Activated CD8-positive, alpha-beta memory T cell treated with anti-CD3 and anti-CD28 coated beads for 24 hours (primary cell): ENCODE results near the gene DDX31.

Experiments
- DNase-seq: peaks from one replicate; pipeline ENCODE4 v3.0.0-alpha.2; 2020

The DDX31 gene

DNA sequence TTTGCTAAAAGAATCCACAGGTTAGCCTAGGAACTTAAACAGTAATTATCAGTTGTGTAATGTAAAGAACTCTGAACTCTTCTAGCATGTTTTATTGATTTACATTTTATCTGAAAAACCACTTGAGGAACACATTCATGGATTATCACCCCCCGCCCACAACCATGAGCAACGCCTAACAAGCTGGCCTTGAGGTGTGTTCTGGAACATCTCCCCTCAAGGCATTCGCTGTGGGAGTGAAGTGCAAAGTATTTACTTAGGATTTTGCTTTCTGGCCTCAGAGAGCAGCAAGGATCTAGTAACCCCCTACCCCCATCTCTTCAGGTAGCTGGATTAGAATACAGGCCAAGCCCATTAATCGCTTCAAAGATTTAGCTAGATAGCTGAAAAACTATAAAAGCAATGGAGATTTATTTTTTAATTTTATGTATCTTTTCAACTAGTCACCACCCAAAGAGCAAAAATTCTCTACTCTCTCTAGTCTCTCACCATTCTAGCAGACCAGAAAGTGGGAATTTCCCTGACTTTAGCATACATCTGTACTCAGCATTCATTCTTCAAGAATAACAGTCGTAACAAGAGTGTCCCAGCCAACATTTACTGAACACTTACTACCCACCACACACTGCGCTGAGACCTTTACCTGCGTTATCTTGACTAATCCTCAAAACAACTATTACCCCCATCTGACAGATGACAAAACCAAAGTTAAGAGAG lies 37.2 kb downstream of the DDX31 start:
- DNase-seq: no peak

DNA sequence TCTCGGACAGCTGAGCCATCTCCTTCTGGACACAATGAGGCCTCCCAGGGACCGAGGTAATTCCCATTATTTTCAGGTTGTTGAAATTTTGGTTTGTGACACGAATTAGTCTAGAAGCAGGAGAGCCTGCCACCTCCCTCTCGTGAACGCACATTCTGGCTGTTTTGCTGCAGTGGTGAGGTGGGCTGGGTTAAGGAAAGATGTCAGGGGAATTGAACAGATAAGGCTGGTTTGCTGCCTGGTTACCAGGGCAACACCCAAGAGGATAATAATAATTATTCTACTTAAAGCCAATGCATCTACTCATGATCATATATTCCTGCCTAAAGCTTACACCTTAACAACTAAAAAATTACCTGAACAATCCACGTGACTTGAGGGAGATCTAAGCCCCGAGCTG lies 38.1 kb downstream of the DDX31 start:
- DNase-seq: no peak

GRCh38 chr9:132631280-132631679 lies 38.5 kb downstream of the DDX31 start:
- no peak for DNase-seq

DNA sequence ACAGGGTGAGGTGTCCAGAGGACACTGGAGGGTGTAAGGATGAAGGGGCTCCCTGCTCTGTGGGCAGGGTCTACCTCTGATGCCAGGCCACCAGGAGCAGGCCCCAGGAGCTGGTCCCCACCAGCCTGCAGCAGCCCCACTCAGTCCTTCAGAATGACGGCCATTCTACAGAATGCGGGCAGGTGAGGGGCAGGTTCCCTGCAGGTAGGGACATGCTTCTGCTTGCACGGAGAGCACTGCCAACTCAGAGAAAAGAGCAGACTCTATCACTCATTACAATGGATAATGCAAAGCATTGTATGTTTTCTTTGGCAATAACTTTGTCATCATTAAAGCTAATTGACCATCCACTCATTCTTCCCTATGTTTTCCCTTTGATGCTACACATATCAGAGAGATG lies 39.0 kb downstream of the DDX31 start:
- DNase-seq: no peak

- DNase-seq: no peak
Measured at GRCh38 chr9:132630116-132630515, 39.7 kb downstream of the DDX31 start.

- no peak for DNase-seq
Measured at GRCh38 chr9:132628746-132629145, 41.0 kb downstream of the DDX31 start.

- DNase-seq: no peak
Measured at GRCh38 chr9:132627594-132627993, 42.2 kb downstream of the DDX31 start.

GRCh38 chr9:132627106-132627505 lies 42.7 kb downstream of the DDX31 start:
- DNase-seq: no peak

GRCh38 chr9:132626285-132626684 lies 43.5 kb downstream of the DDX31 start:
- DNase-seq: no peak

GRCh38 chr9:132622159-132622558 lies 47.6 kb downstream of the DDX31 start:
- no peak for DNase-seq

- DNase-seq: no peak
Measured at GRCh38 chr9:132616725-132617124, 53.1 kb downstream of the DDX31 start.

GRCh38 chr9:132615774-132616173 lies 54.0 kb downstream of the DDX31 start:
- no peak for DNase-seq

DNA sequence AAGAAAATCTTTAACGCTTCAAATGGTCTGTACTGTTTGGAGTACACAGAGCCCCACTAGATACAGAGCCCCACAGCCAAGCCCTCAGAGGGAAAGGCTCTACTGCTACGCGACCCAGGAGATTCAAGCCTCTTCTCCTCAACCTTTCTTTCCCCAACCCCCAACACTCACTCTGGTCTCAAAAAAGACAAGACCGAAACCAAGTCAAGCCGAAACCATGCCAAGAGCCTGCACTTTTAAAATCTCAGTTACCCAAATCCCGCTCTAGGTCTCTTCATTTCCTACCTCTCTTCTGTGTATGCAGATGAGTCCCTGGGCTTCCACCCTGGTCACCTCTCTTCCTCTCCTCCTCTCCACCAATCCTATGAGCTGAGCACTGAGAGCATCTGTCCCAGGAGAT lies 55.5 kb downstream of the DDX31 start:
- DNase-seq: no peak

DNA sequence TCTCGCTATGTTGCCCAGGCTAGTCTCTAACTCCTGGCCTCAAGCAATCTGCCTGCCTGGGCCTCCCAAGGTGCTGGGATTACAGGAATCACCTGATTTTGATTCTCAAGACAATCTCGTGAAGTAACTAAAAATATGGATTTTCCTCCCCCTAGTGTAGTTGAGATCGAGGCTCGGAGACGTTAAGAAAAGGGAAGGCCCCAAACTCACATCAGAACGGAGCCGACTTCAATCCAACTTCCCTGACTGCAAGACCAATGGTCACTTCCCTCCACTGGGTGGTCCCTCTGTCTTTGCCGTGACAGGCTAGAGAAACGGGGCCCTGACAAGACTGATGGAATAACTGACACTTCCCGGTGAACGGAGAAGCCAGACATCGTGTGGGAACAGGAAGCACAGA lies 59.1 kb downstream of the DDX31 start:
- DNase-seq: no peak

DNA sequence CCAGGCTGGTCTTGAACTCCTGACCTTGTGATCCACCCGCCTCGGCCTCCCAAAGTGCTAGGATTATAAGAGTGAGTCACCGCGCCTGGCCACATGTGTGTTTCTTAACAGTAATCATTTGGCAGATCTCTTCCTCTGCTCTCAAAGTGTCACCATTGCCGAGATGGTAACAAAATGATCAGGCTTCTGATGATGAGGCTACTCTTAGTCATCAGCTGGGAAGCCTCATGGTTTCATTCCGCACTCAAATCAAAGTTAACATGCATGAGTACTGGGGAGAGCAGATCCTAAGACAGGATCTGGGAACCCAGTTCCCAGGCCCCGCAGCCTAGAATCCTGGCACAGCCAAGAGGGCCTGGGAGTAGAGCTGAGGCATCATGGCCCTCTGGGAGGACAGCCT lies 60.0 kb downstream of the DDX31 start:
- no peak for DNase-seq

DNA sequence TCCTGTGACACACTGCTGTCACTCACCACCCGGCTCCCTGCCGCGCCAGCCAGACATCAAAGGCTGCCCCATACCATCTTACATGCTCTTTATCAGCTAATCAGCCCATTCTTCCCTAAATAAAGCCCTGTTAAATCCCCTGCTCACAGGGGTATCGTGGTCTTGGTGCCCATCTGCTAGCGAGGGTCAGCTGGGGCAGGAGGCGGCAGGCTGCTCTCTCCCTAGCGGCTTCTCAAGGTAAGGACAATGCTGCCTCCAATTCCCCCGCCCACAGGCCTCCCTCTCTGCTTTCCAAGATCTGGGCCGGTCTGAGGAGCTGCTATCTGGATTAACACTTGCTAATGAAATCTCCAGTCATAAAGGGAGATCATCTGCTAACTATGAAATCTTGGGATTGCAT lies 60.6 kb downstream of the DDX31 start:
- DNase-seq: no peak

- no peak for DNase-seq
Measured at GRCh38 chr9:132606066-132606465, 63.7 kb downstream of the DDX31 start.

GRCh38 chr9:132605387-132605786 lies 64.4 kb downstream of the DDX31 start:
- no peak for DNase-seq

- no peak for DNase-seq
Measured at GRCh38 chr9:132602207-132602606, 67.6 kb downstream of the DDX31 start.

GRCh38 chr9:132600326-132600984 lies 69.3 kb downstream of the DDX31 start:
- no peak for DNase-seq

GRCh38 chr9:132597073-132597775 lies 72.6 kb downstream of the DDX31 start:
- no peak for DNase-seq

GRCh38 chr9:132596200-132596599 lies 73.6 kb downstream of the DDX31 start:
- DNase-seq: no peak

GRCh38 chr9:132595319-132595718 lies 74.5 kb downstream of the DDX31 start:
- DNase-seq: no peak

- no peak for DNase-seq
Measured at GRCh38 chr9:132594412-132594811, 75.4 kb downstream of the DDX31 start.
